Endothelial cell of umbilical vein (primary cell): ENCODE data around the gene R3HCC1L.
"Not testable (repeated sequence)": the region's sequence is repeated elsewhere in the genome, so short reads cannot be mapped to it uniquely, and the experiment has no call there.

Experiments
- EZH2 ChIP-seq: IDR thresholded peaks from 2 replicates; pipeline ENCODE4 v1.6.1; 2012; ENCODE audit warnings: borderline replicate concordance, low read depth, mild to moderate bottlenecking, moderate library complexity, low read length, inconsistent platforms; ENCODE audit not compliant: severe bottlenecking
- GATA2 ChIP-seq: IDR thresholded peaks from 2 replicates; pipeline ENCODE4 v1.7.0; 2011; ENCODE audit warnings: low read depth, mild to moderate bottlenecking, moderate library complexity, mixed read lengths, low read length; ENCODE audit not compliant: insufficient read length, insufficient read depth
- MYC ChIP-seq: IDR thresholded peaks from one replicate; pipeline ENCODE4 v1.6.1; 2011; ENCODE audit warnings: mild to moderate bottlenecking, low read depth, low read length
- POLR2A ChIP-seq: IDR thresholded peaks from 2 replicates; pipeline ENCODE4 v1.6.1; 2012; ENCODE audit warnings: low read depth, mild to moderate bottlenecking, control low read depth, low read length
- POLR2AphosphoS5 ChIP-seq: IDR thresholded peaks from 2 replicates; pipeline ENCODE4 v1.6.1; 2012; ENCODE audit warnings: low read depth, mild to moderate bottlenecking, control low read depth, low read length, moderate library complexity; ENCODE audit not compliant: insufficient read depth
- TF ChIP-seq, protein P1 (sequence below), 2 donors: IDR thresholded peaks; 1 replicate in 1 of 2; 2 replicates in 1 of 2; pipeline ENCODE4 v1.5.1; 2011; ENCODE audit warnings: low read length in 2 of 2, mild to moderate bottlenecking in 2 of 2, moderate library complexity in 2 of 2, control low read depth in 1 of 2, inconsistent platforms in 1 of 2, low read depth in 1 of 2; ENCODE audit not compliant: insufficient read depth in 1 of 2; ENCODE audit errors: extremely low read depth in 1 of 2

DNA sequence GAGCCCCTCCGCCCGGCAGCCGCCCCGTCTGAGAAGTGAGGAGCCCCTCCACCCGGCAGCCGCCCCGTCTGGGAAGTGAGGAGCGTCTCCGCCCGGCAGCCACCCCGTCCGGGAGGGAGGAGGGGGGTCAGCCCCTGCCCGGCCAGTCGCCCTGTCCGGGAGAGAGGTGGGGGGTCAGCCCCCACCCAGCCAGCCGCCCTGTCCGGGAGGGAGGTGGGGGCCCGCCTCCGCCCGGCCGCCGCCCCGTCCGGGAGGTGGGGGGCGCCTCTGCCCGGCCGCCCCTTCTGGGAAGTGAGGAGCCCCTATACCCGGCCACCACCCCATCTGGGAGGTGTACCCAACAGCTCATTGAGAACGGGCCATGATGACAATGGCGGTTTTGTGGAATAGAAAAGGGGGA lies 18.3 kb downstream of the R3HCC1L start:
- TF ChIP-seq MYC, POLR2A, GATA2, POLR2AphosphoS5, EZH2: not testable (repeated sequence)
- TF ChIP-seq, protein P1, sequence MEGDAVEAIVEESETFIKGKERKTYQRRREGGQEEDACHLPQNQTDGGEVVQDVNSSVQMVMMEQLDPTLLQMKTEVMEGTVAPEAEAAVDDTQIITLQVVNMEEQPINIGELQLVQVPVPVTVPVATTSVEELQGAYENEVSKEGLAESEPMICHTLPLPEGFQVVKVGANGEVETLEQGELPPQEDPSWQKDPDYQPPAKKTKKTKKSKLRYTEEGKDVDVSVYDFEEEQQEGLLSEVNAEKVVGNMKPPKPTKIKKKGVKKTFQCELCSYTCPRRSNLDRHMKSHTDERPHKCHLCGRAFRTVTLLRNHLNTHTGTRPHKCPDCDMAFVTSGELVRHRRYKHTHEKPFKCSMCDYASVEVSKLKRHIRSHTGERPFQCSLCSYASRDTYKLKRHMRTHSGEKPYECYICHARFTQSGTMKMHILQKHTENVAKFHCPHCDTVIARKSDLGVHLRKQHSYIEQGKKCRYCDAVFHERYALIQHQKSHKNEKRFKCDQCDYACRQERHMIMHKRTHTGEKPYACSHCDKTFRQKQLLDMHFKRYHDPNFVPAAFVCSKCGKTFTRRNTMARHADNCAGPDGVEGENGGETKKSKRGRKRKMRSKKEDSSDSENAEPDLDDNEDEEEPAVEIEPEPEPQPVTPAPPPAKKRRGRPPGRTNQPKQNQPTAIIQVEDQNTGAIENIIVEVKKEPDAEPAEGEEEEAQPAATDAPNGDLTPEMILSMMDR (IDR thresholded peaks at IDR 0.05; ENCODE audit: extremely low read depth in 1 of 2, insufficient read depth in 1 of 2, low read depth in 1 of 2, low read length in 2 of 2) = not testable (repeated sequence)
